PC-9 (cell line): ENCODE results near the gene CPVL. TPM values are rescaled to one million over a fixed set of nuclear protein-coding genes. Genes with fewer than 3 reads are reported as not detected.

Experiments used
- BruUV-seq: library from RNA; stranded (reverse); fragments of 400-500 nt; replicated peaks from 2 replicates; lab custom pipeline; 2021; lab: Mats Ljungman, UMichigan
- CTCF ChIA-PET: fragments of 300-600 bp; sonication (Branson Sonifier 250); formaldehyde crosslinking; loops from one replicate; lab custom pipeline; 2022; ENCODE audit warnings: antibody characterized with exemption; lab: Charles Lee
- POLR2A ChIA-PET: fragments of 300-600 bp; sonication (Branson Sonifier 250); formaldehyde crosslinking; loops from one replicate; lab custom pipeline; 2022; ENCODE audit warnings: antibody characterized with exemption; ENCODE audit not compliant: unreplicated experiment; lab: Charles Lee
- DNase-seq, 2 experiments: peaks; one replicate each; pipeline versions ENCODE4 v3.0.0 to v3.0.0-alpha.2; 2015 to 2022; ENCODE audit warnings: mixed read lengths in 1 of 2
- H2AFZ ChIP-seq: fragments of 200-600 bp; sonication (generic); 2 replicates; pipeline ENCODE4 v1.8.1; 2017; ENCODE audit warnings: antibody characterized with exemption
- H3F3A ChIP-seq: fragments of 200-600 bp; sonication (generic); 2 replicates; pipeline ENCODE4 v1.8.1; 2017; ENCODE audit warnings: antibody characterized with exemption, mild to moderate bottlenecking, low read depth; ENCODE audit not compliant: insufficient read depth
- H3K27ac ChIP-seq: fragments of 200-600 bp; sonication (generic); 2 replicates; pipeline ENCODE4 v1.6.1; 2016; ENCODE audit warnings: mixed run types
- H3K27me3 ChIP-seq: fragments of 200-600 bp; sonication (generic); 2 replicates; pipeline ENCODE4 v1.6.1; 2016; ENCODE audit warnings: low read depth, mixed run types; ENCODE audit not compliant: insufficient read depth
- H3K36me3 ChIP-seq: fragments of 200-600 bp; sonication (generic); 2 replicates; pipeline ENCODE4 v1.6.1; 2016; ENCODE audit warnings: low read depth, mixed run types
- H3K4me1 ChIP-seq: fragments of 200-600 bp; sonication (generic); replicated peaks from 2 replicates; pipeline ENCODE4 v1.6.1; 2016; ENCODE audit warnings: mixed run types; ENCODE audit not compliant: insufficient read depth
- H3K4me2 ChIP-seq: fragments of 200-600 bp; sonication (generic); 2 replicates; pipeline ENCODE4 v1.6.1; 2017; ENCODE audit warnings: mixed run types
- H3K4me3 ChIP-seq: fragments of 200-600 bp; sonication (generic); 2 replicates; pipeline ENCODE4 v1.6.1; 2016; ENCODE audit warnings: mixed run types
- H3K79me2 ChIP-seq: fragments of 200-600 bp; sonication (generic); 2 replicates; pipeline ENCODE4 v1.6.1; 2017; ENCODE audit warnings: low read depth, mixed run types
- H3K9me2 ChIP-seq: fragments of 200-600 bp; sonication (generic); 2 replicates; pipeline ENCODE4 v1.8.1; 2017; ENCODE audit warnings: mild to moderate bottlenecking; ENCODE audit not compliant: insufficient read depth
- H3K9me3 ChIP-seq: fragments of 200-600 bp; sonication (generic); 2 replicates; pipeline ENCODE4 v1.8.1; 2016; ENCODE audit warnings: low read depth; ENCODE audit not compliant: insufficient read depth
- H4K20me1 ChIP-seq: fragments of 200-600 bp; sonication (generic); 2 replicates; pipeline ENCODE4 v1.8.1; 2017; ENCODE audit not compliant: insufficient read depth
- EZH2 ChIP-seq: fragments of 200-600 bp; sonication (generic); IDR thresholded peaks from 2 replicates; pipeline ENCODE4 v1.8.0; 2017; ENCODE audit warnings: antibody characterized with exemption, low read depth
- intact Hi-C: fragments of 100-400 bp; cut with micrococcal nuclease; formaldehyde crosslinking; loops from one replicate; pipeline ENCODE4 v1.10.0; 2022; ENCODE audit not compliant: unreplicated experiment
- total RNA-seq: library from RNA; stranded (reverse); gene quantifications from 2 replicates; pipeline ENCODE4 v1.2.3, GENCODE V29; 2021
- TF ChIP-seq, protein P1 (sequence below): fragments of 200-600 bp; sonication (generic); conservative IDR thresholded peaks from 2 replicates; pipeline ENCODE4 v1.6.1; 2017; ENCODE audit warnings: mixed run types, antibody characterized with exemption, mild to moderate bottlenecking, moderate library complexity

Gene CPVL
- total RNA-seq, 1 experiment from 2014 or later = not detected

DNA sequence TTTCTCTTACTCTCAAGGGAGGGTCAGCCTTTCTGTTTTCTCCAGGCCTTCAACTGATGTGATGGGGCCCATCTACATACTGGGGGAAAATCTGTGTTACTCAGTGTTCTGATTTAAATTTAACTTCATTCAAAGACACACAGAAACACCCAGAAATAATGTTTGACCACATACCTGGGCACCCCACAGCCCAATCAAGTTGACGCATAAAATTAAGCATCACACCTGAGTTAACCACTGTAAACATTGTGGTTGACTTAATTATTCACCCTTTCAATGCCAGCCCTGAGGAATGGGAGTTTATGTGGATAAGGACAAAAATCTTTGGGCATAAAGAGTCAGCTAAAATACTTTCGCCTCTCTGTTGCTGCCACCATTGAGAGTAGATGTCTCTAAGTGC is 38.3 kb upstream of the CPVL start:
- H3K9me2 ChIP-seq = no peaks in the 10 kb centered on the region
- peaks cover 5% of the 10 kb centered on the region for H3K4me1 ChIP-seq
- H3F3A ChIP-seq = peaks cover 3% of the 10 kb centered on the region; the same call in 1 of the 2 replicates
- H3K4me3 ChIP-seq = no peak overlapping the region
- H4K20me1 ChIP-seq = no peaks in the 10 kb centered on the region
- no TSS peak for BruUV-seq
- no peaks in the 10 kb centered on the region for H3K27me3 ChIP-seq
- no peak for DNase-seq
- H3K36me3 ChIP-seq = no peaks in the 10 kb centered on the region
- POLR2A ChIA-PET = no interaction called here
- no peak overlapping the region for H2AFZ ChIP-seq
- H3K9me3 ChIP-seq = no peaks in the 10 kb centered on the region
- CTCF ChIA-PET = interaction anchor here (0.7 kb wide), 1 partner anchor 566 kb away, joined by 3 read pairs; no protein-coding TSS in a partner anchor
- intact Hi-C loops = no loop called here
- no peak for TF ChIP-seq EZH2
- TF ChIP-seq, protein P1, sequence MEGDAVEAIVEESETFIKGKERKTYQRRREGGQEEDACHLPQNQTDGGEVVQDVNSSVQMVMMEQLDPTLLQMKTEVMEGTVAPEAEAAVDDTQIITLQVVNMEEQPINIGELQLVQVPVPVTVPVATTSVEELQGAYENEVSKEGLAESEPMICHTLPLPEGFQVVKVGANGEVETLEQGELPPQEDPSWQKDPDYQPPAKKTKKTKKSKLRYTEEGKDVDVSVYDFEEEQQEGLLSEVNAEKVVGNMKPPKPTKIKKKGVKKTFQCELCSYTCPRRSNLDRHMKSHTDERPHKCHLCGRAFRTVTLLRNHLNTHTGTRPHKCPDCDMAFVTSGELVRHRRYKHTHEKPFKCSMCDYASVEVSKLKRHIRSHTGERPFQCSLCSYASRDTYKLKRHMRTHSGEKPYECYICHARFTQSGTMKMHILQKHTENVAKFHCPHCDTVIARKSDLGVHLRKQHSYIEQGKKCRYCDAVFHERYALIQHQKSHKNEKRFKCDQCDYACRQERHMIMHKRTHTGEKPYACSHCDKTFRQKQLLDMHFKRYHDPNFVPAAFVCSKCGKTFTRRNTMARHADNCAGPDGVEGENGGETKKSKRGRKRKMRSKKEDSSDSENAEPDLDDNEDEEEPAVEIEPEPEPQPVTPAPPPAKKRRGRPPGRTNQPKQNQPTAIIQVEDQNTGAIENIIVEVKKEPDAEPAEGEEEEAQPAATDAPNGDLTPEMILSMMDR = no peak
- no peak overlapping the region for H3K4me2 ChIP-seq
- no peak overlapping the region for H3K27ac ChIP-seq
- H3K79me2 ChIP-seq = no peaks in the 10 kb centered on the region

- Histone ChIP-seq H3K27me3 (no peaks in the 10 kb centered on the region), H3K79me2 (no peaks in the 10 kb centered on the region), H4K20me1 (no peaks in the 10 kb centered on the region), H3K4me2 (no peak overlapping the region), H3K27ac (no peak overlapping the region), H2AFZ (no peak overlapping the region), H3F3A (no peaks in the 10 kb centered on the region), H3K4me1 (no peaks in the 10 kb centered on the region), H3K9me3 (no peaks in the 10 kb centered on the region), H3K36me3 (no peaks in the 10 kb centered on the region), H3K4me3 (no peak overlapping the region), H3K9me2 (no peaks in the 10 kb centered on the region)
- CTCF ChIA-PET = no interaction called here
- no peak for DNase-seq
- POLR2A ChIA-PET = no interaction called here
- intact Hi-C loops = no loop called here
- no peak for TF ChIP-seq EZH2
- TF ChIP-seq, protein P1 = no peak
- BruUV-seq = no TSS peak
These were observed 32.8 kb upstream of the CPVL start for GRCh38 chr7:29179115-29179514.

- H3K4me1 ChIP-seq = no peaks in the 10 kb centered on the region
- H3K27ac ChIP-seq = no peak overlapping the region
- H3K9me3 ChIP-seq = no peaks in the 10 kb centered on the region
- H3K27me3 ChIP-seq = no peaks in the 10 kb centered on the region
- intact Hi-C loops = no loop called here
- POLR2A ChIA-PET = no interaction called here
- TF ChIP-seq EZH2 = no peak
- TF ChIP-seq, protein P1 = no peak
- H3F3A ChIP-seq = no peaks in the 10 kb centered on the region
- H3K9me2 ChIP-seq = no peaks in the 10 kb centered on the region
- H2AFZ ChIP-seq = no peak overlapping the region
- H3K4me2 ChIP-seq = peak overlapping the region; percentile 14; the same call in 1 of the 2 replicates
- H4K20me1 ChIP-seq = no peaks in the 10 kb centered on the region
- no peak for DNase-seq
- no peak overlapping the region for H3K4me3 ChIP-seq
- BruUV-seq = no TSS peak
- H3K79me2 ChIP-seq = no peaks in the 10 kb centered on the region
- H3K36me3 ChIP-seq = no peaks in the 10 kb centered on the region
- CTCF ChIA-PET = no interaction called here
These were observed 31.7 kb upstream of the CPVL start for GRCh38 chr7:29177963-29178600.
